ENCODE data around the gene ELK4. TPM values are rescaled to one million over a fixed set of nuclear protein-coding genes. Genes with fewer than 3 reads are reported as not detected.

The ELK4 gene
- total RNA-seq, 1 experiment from 2014 or later = 39.0 TPM

DNA sequence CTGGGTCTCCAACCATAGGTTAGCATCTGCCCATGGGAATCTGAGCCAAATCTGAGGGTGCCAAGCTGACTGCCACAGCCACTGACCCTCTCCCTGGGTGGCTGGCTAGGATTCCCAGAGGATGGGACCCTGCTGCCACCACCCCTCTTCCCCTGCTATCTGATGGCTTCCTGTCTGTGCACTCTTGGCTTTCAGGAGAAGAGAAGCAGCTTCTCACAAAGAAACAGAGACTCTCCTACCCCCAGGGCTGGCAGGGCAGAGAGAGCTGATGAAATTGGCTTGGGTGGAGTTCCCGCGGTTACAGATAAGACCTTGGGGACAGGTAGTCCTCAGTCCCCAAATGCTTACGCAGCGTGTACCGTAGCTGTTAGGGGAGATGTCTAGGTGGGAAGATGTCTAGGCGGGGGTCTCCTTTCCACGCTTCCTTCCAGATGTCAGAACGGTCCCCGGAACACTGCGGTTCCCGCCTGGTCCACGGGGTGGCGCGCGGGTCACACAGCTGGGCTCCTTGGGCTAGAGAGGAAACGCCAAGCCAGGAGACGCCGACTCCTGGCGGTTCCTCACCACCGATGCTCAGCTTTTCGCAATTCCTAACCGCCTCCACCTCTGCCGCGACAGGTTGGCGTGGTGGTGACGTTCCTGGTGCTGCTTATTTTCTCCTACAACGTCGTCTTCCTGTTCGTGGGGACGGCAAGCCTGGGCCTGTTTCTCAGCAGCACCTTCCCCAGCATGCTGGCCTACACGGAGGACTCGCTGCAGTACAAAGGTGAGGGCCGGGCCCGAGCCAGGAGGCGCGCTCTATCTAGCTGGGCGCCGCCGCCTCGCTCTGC is 40.1 kb downstream of the ELK4 start:
- Mint-ChIP-seq H3K4me3 (peak overlapping the region; percentile 72), H3K9me3 (no peaks in the 10 kb centered on the region)
- TF ChIP-seq, protein P1, sequence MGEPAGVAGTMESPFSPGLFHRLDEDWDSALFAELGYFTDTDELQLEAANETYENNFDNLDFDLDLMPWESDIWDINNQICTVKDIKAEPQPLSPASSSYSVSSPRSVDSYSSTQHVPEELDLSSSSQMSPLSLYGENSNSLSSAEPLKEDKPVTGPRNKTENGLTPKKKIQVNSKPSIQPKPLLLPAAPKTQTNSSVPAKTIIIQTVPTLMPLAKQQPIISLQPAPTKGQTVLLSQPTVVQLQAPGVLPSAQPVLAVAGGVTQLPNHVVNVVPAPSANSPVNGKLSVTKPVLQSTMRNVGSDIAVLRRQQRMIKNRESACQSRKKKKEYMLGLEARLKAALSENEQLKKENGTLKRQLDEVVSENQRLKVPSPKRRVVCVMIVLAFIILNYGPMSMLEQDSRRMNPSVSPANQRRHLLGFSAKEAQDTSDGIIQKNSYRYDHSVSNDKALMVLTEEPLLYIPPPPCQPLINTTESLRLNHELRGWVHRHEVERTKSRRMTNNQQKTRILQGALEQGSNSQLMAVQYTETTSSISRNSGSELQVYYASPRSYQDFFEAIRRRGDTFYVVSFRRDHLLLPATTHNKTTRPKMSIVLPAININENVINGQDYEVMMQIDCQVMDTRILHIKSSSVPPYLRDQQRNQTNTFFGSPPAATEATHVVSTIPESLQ (CRISPR knock-in tag; IDR thresholded peaks at IDR 0.05) = no peak
- TF ChIP-seq ZNF423 (CRISPR knock-in tag; IDR thresholded peaks at IDR 0.05) (no peak), IRF1 (CRISPR knock-in tag; IDR thresholded peaks at IDR 0.05) (no peak), ZNF532 (CRISPR knock-in tag; IDR thresholded peaks at IDR 0.05; ENCODE audit: borderline replicate concordance) (no peak), FOXJ3 (CRISPR knock-in tag; IDR thresholded peaks at IDR 0.05; ENCODE audit: borderline replicate concordance) (no peak), SMAD3 (CRISPR knock-in tag; IDR thresholded peaks at IDR 0.05; ENCODE audit: borderline replicate concordance) (0 out of 2 replicates have a peak, but pooled peaks have one; percentile 66), NFE2L1 (CRISPR knock-in tag; IDR thresholded peaks at IDR 0.05) (no peak), FOXK1 (CRISPR knock-in tag; IDR thresholded peaks at IDR 0.05) (no peak), NR3C1 (CRISPR knock-in tag; conservative IDR thresholded peaks at IDR 0.05; ENCODE audit: low read depth) (no peak), RORB (CRISPR knock-in tag; IDR thresholded peaks at IDR 0.05) (no peak), NFYB (CRISPR knock-in tag; conservative IDR thresholded peaks at IDR 0.05; ENCODE audit: low read depth) (no peak), ATF1 (CRISPR knock-in tag; IDR thresholded peaks at IDR 0.05) (no peak), HMGXB4 (CRISPR knock-in tag; IDR thresholded peaks at IDR 0.05) (no peak; the same call in 1 of the 2 replicates), E2F5 (CRISPR knock-in tag; IDR thresholded peaks at IDR 0.05) (0 out of 2 replicates have a peak, but pooled peaks have one; percentile 38), TP53 (CRISPR knock-in tag; IDR thresholded peaks at IDR 0.05) (no peak), TCF7 (CRISPR knock-in tag; IDR thresholded peaks at IDR 0.05; ENCODE audit: low read depth) (no peak), JAZF1 (CRISPR knock-in tag; IDR thresholded peaks at IDR 0.05) (no peak), ZNF317 (CRISPR knock-in tag; IDR thresholded peaks at IDR 0.05; ENCODE audit: borderline replicate concordance, low read depth) (no peak), TEAD4 (CRISPR knock-in tag; IDR thresholded peaks at IDR 0.05) (no peak)
- TF ChIP-seq, protein P2, sequence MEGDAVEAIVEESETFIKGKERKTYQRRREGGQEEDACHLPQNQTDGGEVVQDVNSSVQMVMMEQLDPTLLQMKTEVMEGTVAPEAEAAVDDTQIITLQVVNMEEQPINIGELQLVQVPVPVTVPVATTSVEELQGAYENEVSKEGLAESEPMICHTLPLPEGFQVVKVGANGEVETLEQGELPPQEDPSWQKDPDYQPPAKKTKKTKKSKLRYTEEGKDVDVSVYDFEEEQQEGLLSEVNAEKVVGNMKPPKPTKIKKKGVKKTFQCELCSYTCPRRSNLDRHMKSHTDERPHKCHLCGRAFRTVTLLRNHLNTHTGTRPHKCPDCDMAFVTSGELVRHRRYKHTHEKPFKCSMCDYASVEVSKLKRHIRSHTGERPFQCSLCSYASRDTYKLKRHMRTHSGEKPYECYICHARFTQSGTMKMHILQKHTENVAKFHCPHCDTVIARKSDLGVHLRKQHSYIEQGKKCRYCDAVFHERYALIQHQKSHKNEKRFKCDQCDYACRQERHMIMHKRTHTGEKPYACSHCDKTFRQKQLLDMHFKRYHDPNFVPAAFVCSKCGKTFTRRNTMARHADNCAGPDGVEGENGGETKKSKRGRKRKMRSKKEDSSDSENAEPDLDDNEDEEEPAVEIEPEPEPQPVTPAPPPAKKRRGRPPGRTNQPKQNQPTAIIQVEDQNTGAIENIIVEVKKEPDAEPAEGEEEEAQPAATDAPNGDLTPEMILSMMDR (IDR thresholded peaks at IDR 0.05) = peak; percentile 78
- TF ChIP-seq, protein P3, sequence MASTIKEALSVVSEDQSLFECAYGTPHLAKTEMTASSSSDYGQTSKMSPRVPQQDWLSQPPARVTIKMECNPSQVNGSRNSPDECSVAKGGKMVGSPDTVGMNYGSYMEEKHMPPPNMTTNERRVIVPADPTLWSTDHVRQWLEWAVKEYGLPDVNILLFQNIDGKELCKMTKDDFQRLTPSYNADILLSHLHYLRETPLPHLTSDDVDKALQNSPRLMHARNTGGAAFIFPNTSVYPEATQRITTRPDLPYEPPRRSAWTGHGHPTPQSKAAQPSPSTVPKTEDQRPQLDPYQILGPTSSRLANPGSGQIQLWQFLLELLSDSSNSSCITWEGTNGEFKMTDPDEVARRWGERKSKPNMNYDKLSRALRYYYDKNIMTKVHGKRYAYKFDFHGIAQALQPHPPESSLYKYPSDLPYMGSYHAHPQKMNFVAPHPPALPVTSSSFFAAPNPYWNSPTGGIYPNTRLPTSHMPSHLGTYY (CRISPR knock-in tag; IDR thresholded peaks at IDR 0.05) = no peak

More for the DNA sequence above, 40.1 kb downstream of the ELK4 start:
- ATAC-seq (peak; percentile 86), DNase-seq (ENCODE audit: low spot score) (peak; percentile 97)
- Mint-ChIP-seq H3K27ac (peak overlapping the region; percentile 50; the same call in 1 of the 2 replicates), H3K27me3 (ENCODE audit: low read depth) (peaks cover 10% of the 10 kb centered on the region), H3K36me3 (no peaks in the 10 kb centered on the region), H3K4me1 (peaks cover 8% of the 10 kb centered on the region)
- CTCF ChIA-PET = interaction anchor here (0.6 to 7.4 kb wide), 70 partner anchors 8 to 1185 kb away, joined by 3 to 265 read pairs (median 6); partner anchors contain the start of genes ELK4, PM20D1 and SLC45A3
- POLR2A ChIA-PET = interaction anchor here (0.5 to 2.7 kb wide), 8 partner anchors 27 to 122 kb away, joined by 3 to 17 read pairs (median 3); partner anchors contain the start of gene ELK4

All from WTC11 (cell line).